Liver (tissue), 9 donors: ENCODE data around the gene AIF1. TPM values are rescaled to one million over a fixed set of nuclear protein-coding genes. Genes with fewer than 3 reads are reported as not detected.

Experiments used
- DNase-seq: peaks from one replicate; pipeline ENCODE4 v3.0.0-alpha.2; 2017; ENCODE audit warnings: low spot score
- H3K27ac ChIP-seq, 2 donors: one replicate each; pipeline ENCODE4 v1.7.0; 2013; ENCODE audit warnings: inconsistent platforms in 2 of 2, low read length in 2 of 2, control low read depth in 1 of 2, low read depth in 1 of 2, mild to moderate bottlenecking in 1 of 2
- H3K27me3 ChIP-seq, 4 donors: one replicate each; pipeline versions ENCODE4 v1.6.1 to v1.7.0; 2013; ENCODE audit warnings: low read length in 3 of 4, inconsistent platforms in 1 of 4, mild to moderate bottlenecking in 1 of 4, moderate library complexity in 1 of 4; ENCODE audit not compliant: control insufficient read depth in 4 of 4, insufficient read depth in 4 of 4
- H3K36me3 ChIP-seq, 4 donors: one replicate each; pipeline versions ENCODE4 v1.6.1 to v1.7.0; 2013; ENCODE audit warnings: low read length in 3 of 4, mild to moderate bottlenecking in 3 of 4, low read depth in 1 of 4, moderate library complexity in 1 of 4; ENCODE audit not compliant: control insufficient read depth in 4 of 4, insufficient read depth in 3 of 4
- H3K4me1 ChIP-seq, 4 donors: one replicate each; pipeline versions ENCODE4 v1.6.1 to v1.7.0; 2013; ENCODE audit warnings: low read length in 3 of 4, mild to moderate bottlenecking in 3 of 4, moderate library complexity in 1 of 4; ENCODE audit not compliant: control insufficient read depth in 4 of 4, insufficient read depth in 4 of 4
- H3K4me3 ChIP-seq, 3 donors: one replicate each; pipeline versions ENCODE4 v1.6.1 to v1.7.0; 2013; ENCODE audit warnings: low read length in 3 of 3, control low read depth in 1 of 3, low read depth in 1 of 3, mild to moderate bottlenecking in 1 of 3
- H3K9ac ChIP-seq, 2 donors: one replicate each; pipeline ENCODE4 v1.7.0; 2013; ENCODE audit warnings: low read length in 2 of 2, mild to moderate bottlenecking in 2 of 2, moderate library complexity in 2 of 2, control low read depth in 1 of 2, low read depth in 1 of 2
- H3K9me3 ChIP-seq, 4 donors: one replicate each; pipeline versions ENCODE4 v1.6.1 to v1.7.0; 2013; ENCODE audit warnings: low read length in 3 of 4; ENCODE audit not compliant: control insufficient read depth in 4 of 4
- ATF3 ChIP-seq: IDR thresholded peaks from 2 replicates; pipeline ENCODE4 v1.6.1; 2016; ENCODE audit warnings: antibody characterized with exemption
- CTCF ChIP-seq: fragments of 150-350 bp; IDR thresholded peaks from 2 replicates; pipeline ENCODE4 v1.5.1; 2017; ENCODE audit warnings: improper control_type of control experiment, low read depth, low read length; ENCODE audit not compliant: missing input control
- EGR1 ChIP-seq, 2 donors: IDR thresholded peaks; 2 replicates each; pipeline ENCODE4 v1.6.1; 2016 to 2018; ENCODE audit warnings: antibody characterized with exemption in 2 of 2, low read depth in 2 of 2
- FOXA1 ChIP-seq: IDR thresholded peaks from 2 replicates; pipeline ENCODE4 v1.6.1; 2016; ENCODE audit warnings: antibody characterized with exemption
- FOXA2 ChIP-seq: IDR thresholded peaks from 2 replicates; pipeline ENCODE4 v1.6.1; 2016; ENCODE audit warnings: antibody characterized with exemption
- GABPA ChIP-seq, 2 donors: IDR thresholded peaks in 1 of 2; conservative IDR thresholded peaks in 1 of 2; 2 replicates each; pipeline ENCODE4 v1.6.1; 2016; ENCODE audit warnings: antibody characterized with exemption in 2 of 2, mild to moderate bottlenecking in 1 of 2, moderate library complexity in 1 of 2
- HNF4A ChIP-seq, 2 donors: conservative IDR thresholded peaks; 2 replicates each; pipeline ENCODE4 v1.6.1; 2016; ENCODE audit warnings: antibody characterized with exemption in 2 of 2, mild to moderate bottlenecking in 2 of 2
- HNF4G ChIP-seq: IDR thresholded peaks from 2 replicates; pipeline ENCODE4 v1.6.1; 2016; ENCODE audit warnings: antibody characterized with exemption
- JUND ChIP-seq, 2 donors: IDR thresholded peaks; 2 replicates each; pipeline ENCODE4 v1.6.1; 2016; ENCODE audit warnings: antibody characterized with exemption in 2 of 2
- MAX ChIP-seq: IDR thresholded peaks from 2 replicates; pipeline ENCODE4 v1.6.1; 2016; ENCODE audit warnings: antibody characterized with exemption
- NR2F2 ChIP-seq: IDR thresholded peaks from 2 replicates; pipeline ENCODE4 v1.6.1; 2016; ENCODE audit warnings: antibody characterized with exemption
- RAD21 ChIP-seq, 2 donors: IDR thresholded peaks; 2 replicates each; pipeline ENCODE4 v1.6.1; 2016; ENCODE audit warnings: antibody characterized with exemption in 2 of 2, mild to moderate bottlenecking in 2 of 2
- REST ChIP-seq: IDR thresholded peaks from 2 replicates; pipeline ENCODE4 v1.6.1; 2016; ENCODE audit warnings: antibody characterized with exemption, mild to moderate bottlenecking
- RXRA ChIP-seq, 2 donors: IDR thresholded peaks; 2 replicates each; pipeline ENCODE4 v1.6.1; 2017 to 2018; ENCODE audit warnings: antibody characterized with exemption in 2 of 2, mild to moderate bottlenecking in 1 of 2
- SP1 ChIP-seq: IDR thresholded peaks from 2 replicates; pipeline ENCODE4 v1.6.1; 2018; ENCODE audit warnings: antibody characterized with exemption, mild to moderate bottlenecking
- TAF1 ChIP-seq: conservative IDR thresholded peaks from 2 replicates; pipeline ENCODE4 v1.6.1; 2016; ENCODE audit warnings: antibody characterized with exemption, mild to moderate bottlenecking
- YY1 ChIP-seq: IDR thresholded peaks from 2 replicates; pipeline ENCODE4 v1.6.1; 2016; ENCODE audit warnings: antibody characterized with exemption, mild to moderate bottlenecking
- ZBTB33 ChIP-seq: IDR thresholded peaks from 2 replicates; pipeline ENCODE4 v1.6.1; 2016; ENCODE audit warnings: antibody characterized with exemption
- WGBS: extraction: QIAGEN DNeasy Blood & Tissue Kit; methylation state at CpG from one replicate; pipeline ENCODE4 v1.1.7; 2013; 5-methylcytosine and 5-hydroxymethylcytosine counted together
- polyA plus RNA-seq, 2 donors: library from polyadenylated mRNA; stranded (reverse) in 1 of 2; unstranded in 1 of 2; fragments of 200-250 nt in 1 of 2; fragments of >200 nt in 1 of 2; fragmentation: Nextera tagmentation in 1 of 2; extraction: Ambion mirVana in 1 of 2; gene quantifications; one replicate each; pipeline versions ENCODE4 v1.2.1 to v1.2.3, GENCODE V29; 2013 to 2015
- total RNA-seq, 2 donors: library from RNA; depleted of rRNA; stranded (reverse); fragments of >200 nt; gene quantifications; one replicate each; pipeline ENCODE4 v1.2.3, GENCODE V29; 2014
- donor health status: healthy.
- donor health status: healthy.
- donor health status: healthy.
- donor health status: healthy.
- donor health status: healthy.

AIF1 gene
- total and polyA plus RNA-seq, 4 donors, result 12.2 to 46.8 (median 26.7) TPM

- H3K36me3 ChIP-seq, result peaks cover 0 to 6% (median 3%) of the 10 kb centered on the region in 4 donors
- H3K27ac ChIP-seq, result peak overlapping the region; percentile 80 to 86
- no peak overlapping the region for H3K4me3 ChIP-seq
- H3K9ac ChIP-seq, result peak overlapping the region in 1 of 2 donors; percentile 75
- WGBS, result 79% methylated on average over 8 of the region's 8 CpGs
- no peak for TF ChIP-seq FOXA1
- TF ChIP-seq JUND (IDR thresholded peaks at IDR 0.05), result no peak
- TF ChIP-seq TAF1, result no peak
- no peak for TF ChIP-seq HNF4G
- TF ChIP-seq ATF3, result no peak
- no peak for TF ChIP-seq MAX
- no peaks in the 10 kb centered on the region for H3K27me3 ChIP-seq
- H3K9me3 ChIP-seq, result no peaks in the 10 kb centered on the region
- peaks cover 13 to 79% (median 65%) of the 10 kb centered on the region in 4 donors for H3K4me1 ChIP-seq
- DNase-seq, result no peak
These were observed 39.7 kb downstream of the AIF1 start for GRCh38 chr6:31654574-31655348.

- DNase-seq, result no peak
- H3K4me1 ChIP-seq, result peaks cover 14 to 85% (median 68%) of the 10 kb centered on the region in 4 donors
- WGBS, result 35% methylated on average over 8 of the region's 8 CpGs
- peak within 1 kb of the TSS; percentile 45 to 66 (median 63) for H3K4me3 ChIP-seq
- H3K27ac ChIP-seq, result peak within 1 kb of the TSS; percentile 80 to 86
- TF ChIP-seq GABPA (IDR thresholded peaks at IDR 0.05 in 1 of 2, conservative IDR thresholded peaks at IDR 0.05 in 1 of 2) (peak; percentile 64 to 89), YY1 (peak; percentile 33), HNF4A (conservative IDR thresholded peaks at IDR 0.05) (peak; percentile 83 to 85), REST (peak; percentile 88), RAD21 (IDR thresholded peaks at IDR 0.05) (peak; percentile 19 to 57), SP1 (peak; percentile 86), TAF1 (peak; percentile 98), JUND (IDR thresholded peaks at IDR 0.05) (peak; percentile 57 to 58), CTCF (no peak), MAX (peak; percentile 59), EGR1 (IDR thresholded peaks at IDR 0.05; ENCODE audit: low read depth in 2 of 2) (peak; percentile 39 to 52), FOXA1 (no peak), ZBTB33 (peak; percentile 59), NR2F2 (peak; percentile 82), ATF3 (no peak), HNF4G (peak; percentile 80), FOXA2 (peak; percentile 70), RXRA (IDR thresholded peaks at IDR 0.05) (peak; percentile 84 to 86)
- H3K9me3 ChIP-seq, result no peaks in the 10 kb centered on the region
- no peaks in the 10 kb centered on the region for H3K27me3 ChIP-seq
- H3K36me3 ChIP-seq, result peaks cover 0 to 6% (median 3%) of the 10 kb centered on the region in 4 donors
- peak within 1 kb of the TSS; percentile 34 to 75 for H3K9ac ChIP-seq
These were observed 40.6 kb downstream of the AIF1 start, which contains the start of gene APOM for GRCh38 chr6:31655349-31656237. Gene APOM, plus strand, starts transcription at chr6:31655894. Its CDS starts 73 bp downstream, at chr6:31655967.
